ENCODE data around the gene SRSF11. TPM values are rescaled to one million over a fixed set of nuclear protein-coding genes. Genes with fewer than 3 reads are reported as not detected.

Gene SRSF11
- total and polyA plus RNA-seq, 4 donors: 39.2 to 371 (median 214) TPM

DNA sequence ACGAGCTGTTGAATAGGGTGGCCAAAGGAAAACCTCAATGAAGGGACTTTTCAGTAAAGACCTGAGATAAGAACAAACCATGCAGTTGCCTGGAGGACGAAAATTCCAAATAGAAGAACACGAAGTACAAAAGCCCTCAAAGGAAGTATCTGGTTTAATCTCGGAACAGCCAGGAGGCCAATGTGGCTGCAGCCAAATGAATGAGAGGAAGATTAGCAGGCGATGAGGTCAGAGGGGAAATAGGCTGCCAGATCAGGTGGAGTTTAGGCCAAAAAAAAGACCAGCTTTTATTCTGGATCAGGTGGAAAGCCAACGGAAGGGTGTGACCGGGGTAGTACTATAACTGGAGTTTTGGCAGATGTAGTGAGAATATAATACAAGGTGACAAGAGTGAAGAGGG, 43.7 kb downstream of the SRSF11 start:
- Histone ChIP-seq H3K9me3 (ENCODE audit: control insufficient read depth, low read length) (no peaks in the 10 kb centered on the region), H3K4me1 (ENCODE audit: control insufficient read depth in 1 of 2, insufficient read depth in 2 of 2, low read length in 2 of 2) (peaks cover 1 to 4% of the 10 kb centered on the region in 2 donors), H3K4me3 (ENCODE audit: low read length in 2 of 2) (no peak overlapping the region), H3K36me3 (ENCODE audit: control insufficient read depth in 1 of 2, insufficient read depth in 2 of 2, low read length in 1 of 2) (peaks cover 0 to 2% of the 10 kb centered on the region in 2 donors), H3K27me3 (ENCODE audit: control insufficient read depth in 1 of 2, insufficient read depth in 2 of 2, low read length in 1 of 2) (no peaks in the 10 kb centered on the region), H3K27ac (ENCODE audit: low read depth in 1 of 2, low read length in 2 of 2) (no peak overlapping the region)
- ATAC-seq (ENCODE audit: low FRiP score): no peak
- no peak for DNase-seq
- WGBS, 2 donors: 43 to 52% methylated on average over 7 of the region's 7 CpGs
- intact Hi-C loops (cut with DNase I): no loop called here

DNA sequence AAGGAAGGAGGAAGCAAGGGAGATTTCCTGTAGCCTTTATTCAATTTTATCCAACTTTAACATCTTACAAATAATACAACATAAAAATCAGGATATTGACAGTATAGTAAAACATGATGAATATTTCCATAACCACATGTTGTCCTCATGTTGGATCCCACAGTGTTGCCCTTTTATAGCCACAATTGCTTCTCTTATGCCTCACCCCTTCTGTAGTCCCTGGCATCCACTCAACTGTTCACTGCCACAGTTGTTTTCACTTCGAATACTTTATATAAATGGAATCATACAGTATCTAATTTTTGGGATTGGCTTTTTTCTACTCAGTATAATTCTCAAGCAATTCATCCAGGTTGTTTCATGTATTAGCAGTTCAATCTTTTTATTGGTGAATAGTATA, 44.8 kb downstream of the SRSF11 start:
- Histone ChIP-seq H3K4me1 (ENCODE audit: control insufficient read depth in 1 of 2, insufficient read depth in 2 of 2, low read length in 2 of 2) (peaks cover 1 to 4% of the 10 kb centered on the region in 2 donors), H3K4me3 (ENCODE audit: low read length in 2 of 2) (no peak overlapping the region), H3K9me3 (ENCODE audit: control insufficient read depth, low read length) (no peaks in the 10 kb centered on the region), H3K27me3 (ENCODE audit: control insufficient read depth in 1 of 2, insufficient read depth in 2 of 2, low read length in 1 of 2) (no peaks in the 10 kb centered on the region), H3K36me3 (ENCODE audit: control insufficient read depth in 1 of 2, insufficient read depth in 2 of 2, low read length in 1 of 2) (peaks cover 0 to 2% of the 10 kb centered on the region in 2 donors), H3K27ac (ENCODE audit: low read depth in 1 of 2, low read length in 2 of 2) (no peak overlapping the region)
- intact Hi-C loops (cut with DNase I): no loop called here
- no peak for ATAC-seq (ENCODE audit: low FRiP score)
- 20 to 31% methylated on average over 1 of the region's 1 CpG for WGBS, 2 donors
- no peak for DNase-seq

DNA sequence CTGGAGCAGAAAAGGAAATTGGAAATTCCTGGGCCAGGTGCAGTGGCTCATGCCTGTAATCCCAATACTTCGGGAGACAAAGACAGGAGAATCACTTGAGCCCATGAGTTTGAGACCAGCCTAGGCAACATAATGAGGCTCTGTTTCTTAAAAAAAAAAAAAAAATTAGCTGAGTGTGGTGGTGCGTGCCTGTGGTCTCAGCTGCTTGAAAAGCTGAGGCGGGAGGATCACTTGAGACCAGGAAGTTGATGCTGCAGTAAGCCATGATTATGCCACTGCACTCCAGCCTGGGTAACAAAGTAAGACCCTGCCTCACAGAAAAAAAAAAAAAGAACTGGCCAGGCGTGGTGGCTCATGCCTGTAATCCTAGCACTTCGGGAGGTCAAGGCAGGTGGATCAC, 56.7 kb downstream of the SRSF11 start:
- no peaks in the 10 kb centered on the region for H3K36me3 ChIP-seq (ENCODE audit: control insufficient read depth in 1 of 2, insufficient read depth in 2 of 2, low read length in 1 of 2)
- H3K4me3 ChIP-seq (ENCODE audit: low read length in 2 of 2): no peak overlapping the region
- 95 to 98% methylated on average over 5 of the region's 5 CpGs for WGBS, 2 donors
- H3K27ac ChIP-seq (ENCODE audit: low read depth in 1 of 2, low read length in 2 of 2): no peak overlapping the region
- no peaks in the 10 kb centered on the region for H3K4me1 ChIP-seq (ENCODE audit: control insufficient read depth in 1 of 2, insufficient read depth in 2 of 2, low read length in 2 of 2)
- ATAC-seq (ENCODE audit: low FRiP score) (no peak), DNase-seq (no peak)
- no peaks in the 10 kb centered on the region for H3K9me3 ChIP-seq (ENCODE audit: control insufficient read depth, low read length)
- intact Hi-C loops (cut with DNase I): no loop called here
- H3K27me3 ChIP-seq (ENCODE audit: control insufficient read depth in 1 of 2, insufficient read depth in 2 of 2, low read length in 1 of 2): no peaks in the 10 kb centered on the region

DNA sequence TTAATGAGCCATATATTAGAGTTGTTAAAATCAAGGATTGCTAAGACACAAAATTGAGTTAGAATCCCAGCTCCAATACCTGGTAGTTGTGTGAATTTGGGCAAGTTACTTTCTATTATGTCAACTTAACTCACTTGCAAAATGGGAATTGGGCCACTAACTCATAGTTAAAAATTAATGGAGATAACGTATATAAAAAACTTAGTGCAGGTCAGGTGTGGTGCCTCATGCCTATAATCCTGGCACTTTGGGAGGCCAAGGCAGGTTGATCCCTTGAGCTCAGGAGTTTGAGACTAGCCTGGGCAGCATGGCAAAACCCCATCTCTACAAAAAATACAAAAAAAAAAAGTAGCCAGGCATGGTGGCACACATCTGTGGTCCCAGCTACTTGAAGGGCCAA, 57.5 kb downstream of the SRSF11 start:
- no peak for DNase-seq
- no peaks in the 10 kb centered on the region for H3K4me1 ChIP-seq (ENCODE audit: control insufficient read depth in 1 of 2, insufficient read depth in 2 of 2, low read length in 2 of 2)
- WGBS, 2 donors: 91 to 93% methylated on average over 1 of the region's 1 CpG
- no peaks in the 10 kb centered on the region for H3K9me3 ChIP-seq (ENCODE audit: control insufficient read depth, low read length)
- intact Hi-C loops (cut with DNase I): no loop called here
- H3K27me3 ChIP-seq (ENCODE audit: control insufficient read depth in 1 of 2, insufficient read depth in 2 of 2, low read length in 1 of 2): no peaks in the 10 kb centered on the region
- no peak for ATAC-seq (ENCODE audit: low FRiP score)
- no peaks in the 10 kb centered on the region for H3K36me3 ChIP-seq (ENCODE audit: control insufficient read depth in 1 of 2, insufficient read depth in 2 of 2, low read length in 1 of 2)
- H3K4me3 ChIP-seq (ENCODE audit: low read length in 2 of 2): no peak overlapping the region
- H3K27ac ChIP-seq (ENCODE audit: low read depth in 1 of 2, low read length in 2 of 2): no peak overlapping the region

DNA sequence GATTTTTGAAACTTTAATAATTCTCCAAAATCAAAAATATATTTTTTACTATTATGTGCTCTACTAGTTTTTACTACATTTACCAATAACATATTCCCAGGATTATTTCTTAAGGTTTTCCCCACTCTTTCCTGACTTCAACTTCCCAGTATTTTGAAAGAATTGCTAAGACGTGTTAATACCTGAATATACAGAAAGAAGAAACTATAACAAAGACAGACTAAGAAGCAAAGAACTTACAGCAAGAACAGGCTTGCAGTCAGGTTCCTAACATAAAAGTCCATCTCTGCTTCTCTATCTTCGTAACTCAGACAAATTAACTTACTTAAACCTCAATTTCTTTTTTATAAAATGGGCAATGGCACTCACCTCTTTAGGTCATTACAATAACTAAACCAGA, 63.2 kb downstream of the SRSF11 start:
- Histone ChIP-seq H3K27ac (ENCODE audit: low read depth in 1 of 2, low read length in 2 of 2) (no peak overlapping the region), H3K27me3 (ENCODE audit: control insufficient read depth in 1 of 2, insufficient read depth in 2 of 2, low read length in 1 of 2) (no peaks in the 10 kb centered on the region), H3K4me3 (ENCODE audit: low read length in 2 of 2) (no peak overlapping the region), H3K36me3 (ENCODE audit: control insufficient read depth in 1 of 2, insufficient read depth in 2 of 2, low read length in 1 of 2) (no peaks in the 10 kb centered on the region), H3K9me3 (ENCODE audit: control insufficient read depth, low read length) (no peaks in the 10 kb centered on the region), H3K4me1 (ENCODE audit: control insufficient read depth in 1 of 2, insufficient read depth in 2 of 2, low read length in 2 of 2) (peaks cover 0 to 2% of the 10 kb centered on the region in 2 donors)
- WGBS, 2 donors: 88 to 89% methylated on average over 2 of the region's 2 CpGs
- intact Hi-C loops (cut with DNase I): no loop called here
- ATAC-seq (ENCODE audit: low FRiP score) (no peak), DNase-seq (no peak)

DNA sequence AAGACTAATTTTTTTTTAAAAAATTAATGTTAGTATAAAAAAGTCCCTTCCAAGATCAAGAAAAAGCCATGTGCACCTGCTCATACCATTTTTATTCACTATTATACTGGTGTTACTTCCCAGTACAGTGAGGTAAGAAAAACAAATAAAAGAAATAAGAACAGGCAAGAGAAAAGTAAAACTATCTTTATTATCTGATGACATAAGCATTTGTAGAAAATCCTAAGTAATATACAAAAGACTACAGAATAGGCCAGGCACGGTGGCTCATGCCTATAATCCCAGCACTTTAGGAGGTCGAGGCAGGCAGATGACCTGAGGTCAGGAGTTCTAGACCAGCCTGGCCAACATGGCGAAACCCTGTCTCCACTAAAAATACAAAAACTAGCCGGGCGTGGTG, 65.3 kb downstream of the SRSF11 start:
- Histone ChIP-seq H3K4me1 (ENCODE audit: control insufficient read depth in 1 of 2, insufficient read depth in 2 of 2, low read length in 2 of 2) (peaks cover 0 to 2% of the 10 kb centered on the region in 2 donors), H3K27me3 (ENCODE audit: control insufficient read depth in 1 of 2, insufficient read depth in 2 of 2, low read length in 1 of 2) (no peaks in the 10 kb centered on the region), H3K4me3 (ENCODE audit: low read length in 2 of 2) (no peak overlapping the region), H3K27ac (ENCODE audit: low read depth in 1 of 2, low read length in 2 of 2) (no peak overlapping the region), H3K36me3 (ENCODE audit: control insufficient read depth in 1 of 2, insufficient read depth in 2 of 2, low read length in 1 of 2) (peaks cover 0 to under 1% of the 10 kb centered on the region in 2 donors), H3K9me3 (ENCODE audit: control insufficient read depth, low read length) (no peaks in the 10 kb centered on the region)
- intact Hi-C loops (cut with DNase I): no loop called here
- DNase-seq: no peak
- no peak for ATAC-seq (ENCODE audit: low FRiP score)
- 74 to 92% methylated on average over 5 of the region's 5 CpGs for WGBS, 2 donors

DNA sequence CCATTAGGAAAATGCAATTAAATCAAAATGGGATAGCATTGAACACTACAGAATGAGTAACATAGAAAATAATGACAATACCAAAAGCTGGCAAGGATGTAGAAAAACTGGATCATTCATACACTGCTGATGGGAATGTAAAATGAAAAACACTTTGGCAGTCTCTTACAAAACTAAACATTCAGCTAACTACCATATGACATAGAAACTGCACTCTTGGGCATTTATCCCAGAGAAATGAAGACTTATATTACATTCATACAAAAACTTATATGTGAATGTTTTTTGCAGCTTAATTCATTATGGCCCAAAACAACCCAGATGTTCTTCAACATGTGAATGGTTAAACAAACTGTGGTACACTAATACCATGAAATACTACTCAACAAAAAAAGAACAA, 67.0 kb downstream of the SRSF11 start:
- Histone ChIP-seq H3K9me3 (ENCODE audit: control insufficient read depth, low read length) (no peaks in the 10 kb centered on the region), H3K36me3 (ENCODE audit: control insufficient read depth in 1 of 2, insufficient read depth in 2 of 2, low read length in 1 of 2) (peaks cover 0 to 3% of the 10 kb centered on the region in 2 donors)
- no peak for DNase-seq

DNA sequence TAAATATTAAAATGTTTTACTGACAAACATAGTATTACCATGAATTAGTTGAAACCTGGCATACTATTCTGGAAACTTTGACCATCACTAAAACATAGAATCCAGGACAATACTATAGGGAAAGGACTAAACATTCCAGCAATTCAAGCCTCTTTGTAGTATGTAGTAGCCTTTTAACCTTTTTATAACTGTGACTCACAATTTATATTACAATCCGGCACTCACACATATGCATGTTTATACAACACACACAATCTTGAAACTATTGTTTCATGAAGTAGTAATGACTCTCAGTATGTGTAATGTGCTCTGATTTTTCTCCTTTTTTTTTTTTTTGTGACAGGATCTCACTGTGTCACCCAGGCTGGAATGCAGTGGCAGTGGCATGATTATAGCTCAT, 69.0 kb downstream of the SRSF11 start:
- no peak for DNase-seq
- H3K27ac ChIP-seq (ENCODE audit: low read depth in 1 of 2, low read length in 2 of 2): no peak overlapping the region
- intact Hi-C loops (cut with DNase I): no loop called here
- no peak overlapping the region for H3K4me3 ChIP-seq (ENCODE audit: low read length in 2 of 2)
- 84 to 91% methylated on average over 1 of the region's 1 CpG for WGBS, 2 donors
- H3K36me3 ChIP-seq (ENCODE audit: control insufficient read depth in 1 of 2, insufficient read depth in 2 of 2, low read length in 1 of 2): peaks cover 0 to 3% of the 10 kb centered on the region in 2 donors
- no peak for ATAC-seq (ENCODE audit: low FRiP score)
- H3K9me3 ChIP-seq (ENCODE audit: control insufficient read depth, low read length): no peaks in the 10 kb centered on the region
- H3K4me1 ChIP-seq (ENCODE audit: control insufficient read depth in 1 of 2, insufficient read depth in 2 of 2, low read length in 2 of 2): peaks cover 0 to 2% of the 10 kb centered on the region in 2 donors
- no peaks in the 10 kb centered on the region for H3K27me3 ChIP-seq (ENCODE audit: control insufficient read depth in 1 of 2, insufficient read depth in 2 of 2, low read length in 1 of 2)

More for the DNA sequence above, 67.0 kb downstream of the SRSF11 start:
- Histone ChIP-seq H3K4me3 (ENCODE audit: low read length in 2 of 2) (no peak overlapping the region), H3K27me3 (ENCODE audit: control insufficient read depth in 1 of 2, insufficient read depth in 2 of 2, low read length in 1 of 2) (no peaks in the 10 kb centered on the region), H3K27ac (ENCODE audit: low read depth in 1 of 2, low read length in 2 of 2) (no peak overlapping the region), H3K4me1 (ENCODE audit: control insufficient read depth in 1 of 2, insufficient read depth in 2 of 2, low read length in 2 of 2) (peaks cover 0 to 2% of the 10 kb centered on the region in 2 donors)
- intact Hi-C loops (cut with DNase I): no loop called here
- ATAC-seq (ENCODE audit: low FRiP score): no peak

DNA sequence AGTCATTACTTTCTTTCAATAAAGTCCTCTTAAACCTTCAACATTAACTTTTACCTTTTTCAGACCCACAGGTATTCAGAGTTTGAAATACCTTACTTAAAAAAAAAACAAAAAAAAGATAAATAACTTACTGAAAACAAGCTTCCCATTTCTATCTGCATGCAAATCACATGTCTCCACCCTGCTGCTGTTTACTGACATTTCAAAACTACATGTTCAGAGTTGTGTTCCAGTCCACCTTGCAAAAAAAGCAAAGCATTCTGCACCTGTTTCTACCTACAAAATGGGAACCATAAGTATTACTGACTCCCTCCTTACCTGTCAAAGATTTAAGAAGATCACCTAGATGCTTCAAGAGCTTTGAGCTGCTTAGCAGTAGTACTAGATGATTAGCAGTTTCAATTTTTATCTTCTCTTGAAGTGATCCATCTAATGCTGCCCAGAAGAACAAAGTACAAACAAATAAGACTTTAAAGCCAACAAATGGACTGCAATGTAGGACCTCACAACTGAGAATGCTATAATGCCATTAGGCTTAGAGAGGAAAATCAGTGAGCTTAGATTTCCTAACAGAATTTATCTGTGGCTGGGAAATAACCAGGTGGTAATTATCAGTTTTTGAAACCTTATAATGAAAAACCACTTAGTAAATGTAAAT, 72.1 kb downstream of the SRSF11 start:
- no peak overlapping the region for H3K4me3 ChIP-seq (ENCODE audit: low read length in 2 of 2)
- intact Hi-C loops (cut with DNase I): no loop called here
- no peaks in the 10 kb centered on the region for H3K9me3 ChIP-seq (ENCODE audit: control insufficient read depth, low read length)
- no peak overlapping the region for H3K27ac ChIP-seq (ENCODE audit: low read depth in 1 of 2, low read length in 2 of 2)
- ATAC-seq (ENCODE audit: low FRiP score) (no peak), DNase-seq (no peak)
- H3K36me3 ChIP-seq (ENCODE audit: control insufficient read depth in 1 of 2, insufficient read depth in 2 of 2, low read length in 1 of 2): peaks cover 0 to 3% of the 10 kb centered on the region in 2 donors
- peaks cover 0 to 2% of the 10 kb centered on the region in 2 donors for H3K4me1 ChIP-seq (ENCODE audit: control insufficient read depth in 1 of 2, insufficient read depth in 2 of 2, low read length in 2 of 2)
- H3K27me3 ChIP-seq (ENCODE audit: control insufficient read depth in 1 of 2, insufficient read depth in 2 of 2, low read length in 1 of 2): no peaks in the 10 kb centered on the region
